K562 (cell line): Measurements from ENCODE around the gene TARBP1. TPM values are rescaled to one million over a fixed set of nuclear protein-coding genes. Genes with fewer than 3 reads are reported as not detected.

Source experiments
- CCNT2 ChIP-seq: IDR thresholded peaks from 2 replicates; pipeline ENCODE4 v1.6.1; 2011; ENCODE audit warnings: borderline replicate concordance, low read depth, mild to moderate bottlenecking, moderate library complexity, mixed read lengths, low read length; ENCODE audit not compliant: insufficient read length; ENCODE audit errors: extremely low read depth
- GATA2 ChIP-seq: sonication (generic); formaldehyde crosslinking; IDR thresholded peaks from 2 replicates; pipeline ENCODE4 v1.4.0; 2020; ENCODE audit warnings: mild to moderate bottlenecking, missing genetic modification reagents
- MAFG ChIP-seq: fragments of 450-650 bp; conservative IDR thresholded peaks from 2 replicates; pipeline ENCODE4 v1.6.1; 2016; ENCODE audit warnings: missing genetic modification characterization, missing compliant biosample characterization
- MYC ChIP-seq, 2 experiments: fragments of 250-450 bp in 1 of 2; sonication (Bioruptor Pico) in 1 of 2; IDR thresholded peaks; 2 replicates each; pipeline versions ENCODE4 v1.5.1 to v1.6.1; 2012 to 2021; ENCODE audit warnings: low read depth in 2 of 2, borderline replicate concordance in 1 of 2, improper control_type of control experiment in 1 of 2, low read length in 1 of 2, mild to moderate bottlenecking in 1 of 2, moderate library complexity in 1 of 2
- NONO ChIP-seq, 2 experiments: fragments of 200-400 bp in 1 of 2; fragments of 450-650 bp in 1 of 2; formaldehyde crosslinking in 1 of 2; IDR thresholded peaks; 2 replicates each; pipeline ENCODE4 v1.6.1; 2017; ENCODE audit warnings: low read depth in 2 of 2, mild to moderate bottlenecking in 2 of 2, moderate library complexity in 2 of 2, low read length in 1 of 2
- SUPT5H ChIP-seq: fragments of 450-650 bp; IDR thresholded peaks from 2 replicates; pipeline ENCODE4 v1.6.1; 2016
- ZNF584 ChIP-seq: fragments of 200-800 bp; sonication (Bioruptor generic); IDR thresholded peaks from 2 replicates; pipeline ENCODE4 v1.6.1; 2016; ENCODE audit warnings: low read depth, mild to moderate bottlenecking, missing genetic modification characterization, missing compliant biosample characterization
- polyA plus RNA-seq, 8 experiments: library from polyadenylated mRNA; depleted of rRNA in 4 of 8; stranded (reverse) in 5 of 8; unstranded in 3 of 8; fragments of >200 nt; fragmentation: Nextera tagmentation in 2 of 8; fragmentation: Illumina TruSeq in 1 of 8; extraction: Ambion mirVana in 2 of 8; extraction: Trizol in 1 of 8; gene quantifications; 2 replicates each; pipeline versions ENCODE4 v1.2.1 to v1.2.3, GENCODE V29; 2011 to 2014; ENCODE audit warnings: inconsistent platforms in 1 of 8, missing spikeins in 1 of 8
- total RNA-seq, 7 experiments: library from RNA; depleted of rRNA in 6 of 7; stranded (reverse); fragments of >200 nt in 6 of 7; fragmentation: Illumina TruSeq in 2 of 7; extraction: Trizol in 2 of 7; gene quantifications; 2 replicates each; pipeline versions ENCODE4 v1.2.1 to v1.2.3, GENCODE V29; 2011 to 2021; ENCODE audit warnings: low replicate concordance in 1 of 7
- TF ChIP-seq, protein P1 (sequence below): fragments of 200-600 bp; sonication (generic); IDR thresholded peaks from one replicate; pipeline ENCODE4 v1.6.1; 2012; ENCODE audit warnings: mild to moderate bottlenecking, low read depth, low read length, inconsistent platforms
- TF ChIP-seq, protein P2 (sequence below), 2 experiments: fragments of 450-650 bp in 1 of 2; sonication (generic) in 1 of 2; formaldehyde crosslinking; conservative IDR thresholded peaks; 2 replicates each; pipeline versions ENCODE4 v1.4.0 to v1.8.1; 2020 to 2022; ENCODE audit warnings: mild to moderate bottlenecking in 1 of 2, missing genetic modification reagents in 1 of 2
- TF ChIP-seq, protein P3 (sequence below): fragments of 450-650 bp; formaldehyde crosslinking; IDR thresholded peaks from 2 replicates; pipeline ENCODE4 v1.4.0; 2020; ENCODE audit warnings: mild to moderate bottlenecking, moderate library complexity

The TARBP1 gene
- total and polyA plus RNA-seq, 9 of the 15 experiments (the other 6 are each of a cell fraction or from before 2014, with no cell fraction given), result 8.8 to 48.0 (median 22.9) TPM

DNA sequence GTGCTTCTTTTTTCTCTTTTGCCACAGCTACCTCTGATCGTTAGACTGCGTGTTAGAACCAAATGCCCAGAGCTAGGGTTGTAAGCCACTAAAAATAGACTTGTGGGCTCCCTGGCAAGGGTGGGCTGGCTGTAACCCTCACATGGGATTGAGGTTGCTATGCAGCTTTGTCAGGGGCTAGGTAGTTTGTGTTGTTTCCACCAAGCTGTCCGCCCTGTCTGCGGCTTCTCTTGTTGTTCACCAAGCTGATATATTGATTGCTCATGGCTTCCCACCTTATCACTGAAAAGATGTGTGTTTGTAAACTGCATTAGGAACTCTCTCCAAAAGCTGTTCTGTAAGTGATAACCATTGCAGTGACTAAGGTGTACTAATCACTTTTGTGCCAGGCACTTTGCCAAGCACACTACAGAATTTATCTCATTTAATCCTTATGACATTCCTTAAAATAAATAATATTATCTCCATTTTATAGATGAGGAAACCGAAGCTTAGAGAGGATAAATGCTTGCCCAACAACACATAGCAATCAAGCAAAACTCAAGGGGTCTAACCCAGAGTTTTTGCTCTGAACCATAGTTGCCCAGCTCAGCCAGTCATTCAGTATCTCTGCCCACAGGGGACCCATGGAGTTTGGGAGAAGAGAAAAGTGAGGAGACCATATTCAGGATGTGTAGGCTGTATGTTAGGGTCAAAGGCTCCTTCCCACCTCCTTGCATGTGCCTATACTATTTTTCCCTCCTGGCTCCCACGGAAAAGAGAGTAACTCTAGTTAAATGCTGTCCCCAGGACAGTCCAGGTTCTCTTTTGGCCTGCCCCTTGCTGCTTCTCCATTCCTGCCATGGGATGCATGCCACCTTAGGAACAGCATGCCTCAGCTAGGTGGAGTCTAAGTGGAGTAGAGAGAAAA, 42.2 kb upstream of the TARBP1 start (continued):
- TF ChIP-seq, protein P1, sequence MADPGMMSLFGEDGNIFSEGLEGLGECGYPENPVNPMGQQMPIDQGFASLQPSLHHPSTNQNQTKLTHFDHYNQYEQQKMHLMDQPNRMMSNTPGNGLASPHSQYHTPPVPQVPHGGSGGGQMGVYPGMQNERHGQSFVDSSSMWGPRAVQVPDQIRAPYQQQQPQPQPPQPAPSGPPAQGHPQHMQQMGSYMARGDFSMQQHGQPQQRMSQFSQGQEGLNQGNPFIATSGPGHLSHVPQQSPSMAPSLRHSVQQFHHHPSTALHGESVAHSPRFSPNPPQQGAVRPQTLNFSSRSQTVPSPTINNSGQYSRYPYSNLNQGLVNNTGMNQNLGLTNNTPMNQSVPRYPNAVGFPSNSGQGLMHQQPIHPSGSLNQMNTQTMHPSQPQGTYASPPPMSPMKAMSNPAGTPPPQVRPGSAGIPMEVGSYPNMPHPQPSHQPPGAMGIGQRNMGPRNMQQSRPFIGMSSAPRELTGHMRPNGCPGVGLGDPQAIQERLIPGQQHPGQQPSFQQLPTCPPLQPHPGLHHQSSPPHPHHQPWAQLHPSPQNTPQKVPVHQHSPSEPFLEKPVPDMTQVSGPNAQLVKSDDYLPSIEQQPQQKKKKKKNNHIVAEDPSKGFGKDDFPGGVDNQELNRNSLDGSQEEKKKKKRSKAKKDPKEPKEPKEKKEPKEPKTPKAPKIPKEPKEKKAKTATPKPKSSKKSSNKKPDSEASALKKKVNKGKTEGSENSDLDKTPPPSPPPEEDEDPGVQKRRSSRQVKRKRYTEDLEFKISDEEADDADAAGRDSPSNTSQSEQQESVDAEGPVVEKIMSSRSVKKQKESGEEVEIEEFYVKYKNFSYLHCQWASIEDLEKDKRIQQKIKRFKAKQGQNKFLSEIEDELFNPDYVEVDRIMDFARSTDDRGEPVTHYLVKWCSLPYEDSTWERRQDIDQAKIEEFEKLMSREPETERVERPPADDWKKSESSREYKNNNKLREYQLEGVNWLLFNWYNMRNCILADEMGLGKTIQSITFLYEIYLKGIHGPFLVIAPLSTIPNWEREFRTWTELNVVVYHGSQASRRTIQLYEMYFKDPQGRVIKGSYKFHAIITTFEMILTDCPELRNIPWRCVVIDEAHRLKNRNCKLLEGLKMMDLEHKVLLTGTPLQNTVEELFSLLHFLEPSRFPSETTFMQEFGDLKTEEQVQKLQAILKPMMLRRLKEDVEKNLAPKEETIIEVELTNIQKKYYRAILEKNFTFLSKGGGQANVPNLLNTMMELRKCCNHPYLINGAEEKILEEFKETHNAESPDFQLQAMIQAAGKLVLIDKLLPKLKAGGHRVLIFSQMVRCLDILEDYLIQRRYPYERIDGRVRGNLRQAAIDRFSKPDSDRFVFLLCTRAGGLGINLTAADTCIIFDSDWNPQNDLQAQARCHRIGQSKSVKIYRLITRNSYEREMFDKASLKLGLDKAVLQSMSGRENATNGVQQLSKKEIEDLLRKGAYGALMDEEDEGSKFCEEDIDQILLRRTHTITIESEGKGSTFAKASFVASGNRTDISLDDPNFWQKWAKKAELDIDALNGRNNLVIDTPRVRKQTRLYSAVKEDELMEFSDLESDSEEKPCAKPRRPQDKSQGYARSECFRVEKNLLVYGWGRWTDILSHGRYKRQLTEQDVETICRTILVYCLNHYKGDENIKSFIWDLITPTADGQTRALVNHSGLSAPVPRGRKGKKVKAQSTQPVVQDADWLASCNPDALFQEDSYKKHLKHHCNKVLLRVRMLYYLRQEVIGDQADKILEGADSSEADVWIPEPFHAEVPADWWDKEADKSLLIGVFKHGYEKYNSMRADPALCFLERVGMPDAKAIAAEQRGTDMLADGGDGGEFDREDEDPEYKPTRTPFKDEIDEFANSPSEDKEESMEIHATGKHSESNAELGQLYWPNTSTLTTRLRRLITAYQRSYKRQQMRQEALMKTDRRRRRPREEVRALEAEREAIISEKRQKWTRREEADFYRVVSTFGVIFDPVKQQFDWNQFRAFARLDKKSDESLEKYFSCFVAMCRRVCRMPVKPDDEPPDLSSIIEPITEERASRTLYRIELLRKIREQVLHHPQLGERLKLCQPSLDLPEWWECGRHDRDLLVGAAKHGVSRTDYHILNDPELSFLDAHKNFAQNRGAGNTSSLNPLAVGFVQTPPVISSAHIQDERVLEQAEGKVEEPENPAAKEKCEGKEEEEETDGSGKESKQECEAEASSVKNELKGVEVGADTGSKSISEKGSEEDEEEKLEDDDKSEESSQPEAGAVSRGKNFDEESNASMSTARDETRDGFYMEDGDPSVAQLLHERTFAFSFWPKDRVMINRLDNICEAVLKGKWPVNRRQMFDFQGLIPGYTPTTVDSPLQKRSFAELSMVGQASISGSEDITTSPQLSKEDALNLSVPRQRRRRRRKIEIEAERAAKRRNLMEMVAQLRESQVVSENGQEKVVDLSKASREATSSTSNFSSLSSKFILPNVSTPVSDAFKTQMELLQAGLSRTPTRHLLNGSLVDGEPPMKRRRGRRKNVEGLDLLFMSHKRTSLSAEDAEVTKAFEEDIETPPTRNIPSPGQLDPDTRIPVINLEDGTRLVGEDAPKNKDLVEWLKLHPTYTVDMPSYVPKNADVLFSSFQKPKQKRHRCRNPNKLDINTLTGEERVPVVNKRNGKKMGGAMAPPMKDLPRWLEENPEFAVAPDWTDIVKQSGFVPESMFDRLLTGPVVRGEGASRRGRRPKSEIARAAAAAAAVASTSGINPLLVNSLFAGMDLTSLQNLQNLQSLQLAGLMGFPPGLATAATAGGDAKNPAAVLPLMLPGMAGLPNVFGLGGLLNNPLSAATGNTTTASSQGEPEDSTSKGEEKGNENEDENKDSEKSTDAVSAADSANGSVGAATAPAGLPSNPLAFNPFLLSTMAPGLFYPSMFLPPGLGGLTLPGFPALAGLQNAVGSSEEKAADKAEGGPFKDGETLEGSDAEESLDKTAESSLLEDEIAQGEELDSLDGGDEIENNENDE, result no peak
- TF ChIP-seq MYC (IDR thresholded peaks at IDR 0.05; ENCODE audit: low read depth, low read length) (no peak), MYC (CRISPR knock-in tag; IDR thresholded peaks at IDR 0.05; ENCODE audit: borderline replicate concordance, low read depth) (no peak), CCNT2 (peak; percentile 54), ZNF584 (no peak), MAFG (0 out of 2 replicates have a peak, but pooled peaks have one; percentile 21), NONO (IDR thresholded peaks at IDR 0.05; ENCODE audit: low read depth in 2 of 2, low read length in 1 of 2) (no peak), GATA2 (CRISPR knock-in tag) (no peak), SUPT5H (no peak)
- TF ChIP-seq, protein P2, sequence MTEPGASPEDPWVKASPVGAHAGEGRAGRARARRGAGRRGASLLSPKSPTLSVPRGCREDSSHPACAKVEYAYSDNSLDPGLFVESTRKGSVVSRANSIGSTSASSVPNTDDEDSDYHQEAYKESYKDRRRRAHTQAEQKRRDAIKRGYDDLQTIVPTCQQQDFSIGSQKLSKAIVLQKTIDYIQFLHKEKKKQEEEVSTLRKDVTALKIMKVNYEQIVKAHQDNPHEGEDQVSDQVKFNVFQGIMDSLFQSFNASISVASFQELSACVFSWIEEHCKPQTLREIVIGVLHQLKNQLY (CRISPR knock-in tag; conservative IDR thresholded peaks at IDR 0.05), result no peak
- TF ChIP-seq, protein P3, sequence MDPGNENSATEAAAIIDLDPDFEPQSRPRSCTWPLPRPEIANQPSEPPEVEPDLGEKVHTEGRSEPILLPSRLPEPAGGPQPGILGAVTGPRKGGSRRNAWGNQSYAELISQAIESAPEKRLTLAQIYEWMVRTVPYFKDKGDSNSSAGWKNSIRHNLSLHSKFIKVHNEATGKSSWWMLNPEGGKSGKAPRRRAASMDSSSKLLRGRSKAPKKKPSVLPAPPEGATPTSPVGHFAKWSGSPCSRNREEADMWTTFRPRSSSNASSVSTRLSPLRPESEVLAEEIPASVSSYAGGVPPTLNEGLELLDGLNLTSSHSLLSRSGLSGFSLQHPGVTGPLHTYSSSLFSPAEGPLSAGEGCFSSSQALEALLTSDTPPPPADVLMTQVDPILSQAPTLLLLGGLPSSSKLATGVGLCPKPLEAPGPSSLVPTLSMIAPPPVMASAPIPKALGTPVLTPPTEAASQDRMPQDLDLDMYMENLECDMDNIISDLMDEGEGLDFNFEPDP (CRISPR knock-in tag), result no peak
